ENCODE measurements around the gene FARS2.
"Not testable (repeated sequence)": the region's sequence is repeated elsewhere in the genome, so short reads cannot be mapped to it uniquely, and the experiment has no call there.

The FARS2 gene

DNA sequence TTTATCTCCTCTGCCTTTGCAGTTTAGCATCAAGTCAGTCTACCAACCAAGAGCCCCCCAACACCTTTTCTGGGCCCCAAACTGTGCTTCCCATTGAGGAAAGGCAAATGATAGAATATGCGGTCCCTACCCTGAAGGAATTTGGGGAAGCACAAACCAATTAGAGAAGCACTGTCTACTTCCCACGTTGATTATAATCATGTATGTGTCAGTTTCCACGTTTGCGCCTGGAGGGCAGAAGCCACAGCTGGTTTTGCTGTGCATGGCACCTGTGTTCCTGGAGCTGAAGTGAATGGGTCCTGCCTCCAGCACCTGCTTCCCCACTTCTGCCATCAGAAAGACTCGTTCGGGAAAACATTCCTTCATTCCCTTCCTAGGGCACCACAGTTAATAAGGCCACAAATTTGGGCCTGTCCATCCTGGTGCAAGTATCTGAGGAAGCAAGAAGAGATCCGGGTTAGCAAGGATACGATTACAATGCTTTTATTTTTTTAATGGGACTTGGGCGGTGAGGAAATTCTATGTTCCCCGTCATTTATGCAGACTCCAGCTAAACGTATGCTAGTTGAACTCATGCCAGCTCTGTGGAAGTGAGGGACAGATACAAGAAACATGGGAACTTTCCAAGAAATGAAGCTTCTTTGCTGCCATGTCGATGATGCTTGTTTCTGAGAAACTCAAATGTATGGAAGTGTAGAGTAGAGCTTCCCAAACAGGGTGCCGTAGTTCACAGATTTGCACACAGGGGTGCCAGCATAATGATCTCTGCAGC lies 411.9 kb downstream of the FARS2 start:
- no peak for DNase-seq

DNA sequence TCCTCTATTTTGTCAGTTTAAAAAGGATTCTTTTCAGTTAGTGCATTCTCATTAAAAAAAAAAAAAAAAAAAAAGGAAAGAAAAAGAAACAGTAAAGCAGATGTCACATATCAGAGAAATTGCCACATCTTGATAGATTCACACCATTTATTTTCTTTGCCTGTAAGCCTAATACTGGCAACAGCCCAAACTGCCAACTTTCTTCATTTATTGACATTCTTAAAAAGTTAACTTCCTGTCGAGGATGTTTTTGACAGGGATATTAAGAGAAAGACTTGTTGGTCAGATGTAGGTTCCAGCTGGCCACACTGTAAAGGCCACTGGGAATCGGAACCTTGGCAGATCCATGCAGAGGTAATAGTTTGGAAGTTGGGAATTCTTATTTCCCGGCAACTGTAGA lies 412.8 kb downstream of the FARS2 start:
- no peak for DNase-seq

DNA sequence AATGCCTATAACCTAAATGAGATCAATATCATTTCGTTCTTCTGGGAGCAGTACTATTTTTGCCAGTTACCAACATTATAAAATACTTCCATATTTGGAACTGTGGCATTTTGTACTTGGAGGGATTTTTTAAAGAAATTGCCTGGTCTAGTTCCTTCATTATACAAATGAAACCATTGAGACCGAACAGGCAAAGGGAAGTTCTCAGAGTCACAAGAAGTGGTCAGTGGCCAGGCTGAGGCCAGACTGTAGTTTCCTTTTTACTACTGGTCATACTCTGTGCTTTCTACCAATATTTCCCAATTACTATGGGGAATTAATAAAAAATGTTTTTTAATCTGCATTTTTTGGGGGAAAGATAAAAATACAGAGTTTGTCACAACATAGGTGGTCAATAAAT lies 413.4 kb downstream of the FARS2 start:
- DNase-seq, result no peak

GRCh38 chr6:5676701-5677100 lies 415.4 kb downstream of the FARS2 start:
- no peak for DNase-seq

- no peak for DNase-seq
These were observed 416.1 kb downstream of the FARS2 start for GRCh38 chr6:5677219-5678000.

DNA sequence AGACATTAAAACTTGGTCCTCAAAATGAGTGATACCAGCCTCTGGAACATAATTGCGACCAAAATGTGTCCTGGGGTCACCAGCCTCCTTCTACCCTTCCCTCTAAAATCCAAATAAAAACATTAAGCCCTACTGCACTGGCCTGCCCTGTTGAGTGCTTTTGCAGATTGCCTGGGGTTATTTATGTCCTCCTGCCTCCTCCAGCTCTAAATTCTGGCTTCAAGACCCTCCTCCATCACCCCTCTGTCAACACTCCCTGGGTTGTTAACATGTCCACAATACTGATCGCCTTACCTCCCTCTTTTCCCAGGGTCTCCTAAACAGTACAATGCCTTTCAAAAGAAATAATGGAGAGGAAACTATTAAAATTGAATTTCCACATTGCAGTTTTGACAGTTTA lies 418.0 kb downstream of the FARS2 start:
- no peak for DNase-seq

- no peak for DNase-seq
These were observed 418.4 kb downstream of the FARS2 start for GRCh38 chr6:5679691-5680090.

DNA sequence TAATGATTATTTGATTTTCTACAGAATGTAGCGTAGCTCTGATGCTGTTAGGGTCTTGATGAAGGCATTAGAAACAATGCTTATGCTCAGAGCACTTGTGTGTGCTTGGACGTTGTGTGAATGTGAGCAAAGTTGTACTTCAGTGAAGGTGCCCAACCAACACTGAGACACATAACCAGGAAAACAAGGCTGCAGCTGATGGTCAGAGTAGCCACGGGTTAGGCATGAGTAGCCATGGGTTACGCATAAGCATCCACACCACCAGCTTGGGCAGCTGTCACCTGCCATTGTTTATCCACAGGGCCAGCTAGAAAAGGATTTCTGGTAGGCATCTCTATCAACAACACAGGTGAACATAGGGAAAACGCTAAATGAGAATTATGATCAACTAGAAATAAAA lies 418.8 kb downstream of the FARS2 start:
- no peak for DNase-seq

- DNase-seq, result no peak
These were observed 420.2 kb downstream of the FARS2 start for GRCh38 chr6:5681480-5681879.

- no peak for DNase-seq
These were observed 421.2 kb downstream of the FARS2 start for GRCh38 chr6:5682530-5682929.

- DNase-seq, result not testable (repeated sequence)
These were observed 422.4 kb downstream of the FARS2 start for GRCh38 chr6:5683747-5684146.

DNA sequence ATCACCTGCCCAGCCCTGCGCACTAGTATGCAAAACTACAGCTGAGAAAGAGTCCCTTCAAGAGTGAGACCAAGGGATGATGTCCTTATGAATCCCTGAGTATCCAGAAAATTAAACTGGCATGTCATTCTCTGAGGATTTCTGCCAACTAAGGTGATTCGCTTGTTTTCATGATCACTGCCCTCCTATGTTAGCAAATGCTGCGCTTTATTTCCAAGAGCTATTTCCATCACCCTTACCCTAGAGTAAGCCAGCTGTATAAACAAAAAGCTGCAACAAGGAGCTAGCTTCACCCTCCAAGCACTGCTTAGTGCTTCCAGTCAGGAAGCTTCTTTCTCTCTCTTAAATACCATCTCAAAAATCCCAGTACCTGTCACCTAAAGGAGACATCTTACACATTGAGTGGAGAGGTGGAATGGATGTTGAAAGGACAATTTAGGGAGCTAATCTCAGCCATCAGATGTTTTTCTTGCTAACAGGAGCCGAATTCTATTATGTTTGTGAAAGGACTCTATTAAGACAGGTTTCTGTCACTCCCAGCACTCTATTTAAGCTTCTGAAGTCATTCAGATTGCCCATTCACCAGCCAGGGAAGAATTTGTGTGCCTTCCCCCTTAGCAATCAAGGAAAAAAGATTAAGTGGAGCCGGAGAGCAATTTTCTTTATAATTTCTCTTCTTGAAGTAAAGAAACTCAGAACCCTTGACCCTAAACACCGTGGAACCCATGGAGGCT lies 423.2 kb downstream of the FARS2 start:
- DNase-seq, result no peak

- DNase-seq, result no peak
These were observed 432.2 kb downstream of the FARS2 start for GRCh38 chr6:5693225-5694145.

DNA sequence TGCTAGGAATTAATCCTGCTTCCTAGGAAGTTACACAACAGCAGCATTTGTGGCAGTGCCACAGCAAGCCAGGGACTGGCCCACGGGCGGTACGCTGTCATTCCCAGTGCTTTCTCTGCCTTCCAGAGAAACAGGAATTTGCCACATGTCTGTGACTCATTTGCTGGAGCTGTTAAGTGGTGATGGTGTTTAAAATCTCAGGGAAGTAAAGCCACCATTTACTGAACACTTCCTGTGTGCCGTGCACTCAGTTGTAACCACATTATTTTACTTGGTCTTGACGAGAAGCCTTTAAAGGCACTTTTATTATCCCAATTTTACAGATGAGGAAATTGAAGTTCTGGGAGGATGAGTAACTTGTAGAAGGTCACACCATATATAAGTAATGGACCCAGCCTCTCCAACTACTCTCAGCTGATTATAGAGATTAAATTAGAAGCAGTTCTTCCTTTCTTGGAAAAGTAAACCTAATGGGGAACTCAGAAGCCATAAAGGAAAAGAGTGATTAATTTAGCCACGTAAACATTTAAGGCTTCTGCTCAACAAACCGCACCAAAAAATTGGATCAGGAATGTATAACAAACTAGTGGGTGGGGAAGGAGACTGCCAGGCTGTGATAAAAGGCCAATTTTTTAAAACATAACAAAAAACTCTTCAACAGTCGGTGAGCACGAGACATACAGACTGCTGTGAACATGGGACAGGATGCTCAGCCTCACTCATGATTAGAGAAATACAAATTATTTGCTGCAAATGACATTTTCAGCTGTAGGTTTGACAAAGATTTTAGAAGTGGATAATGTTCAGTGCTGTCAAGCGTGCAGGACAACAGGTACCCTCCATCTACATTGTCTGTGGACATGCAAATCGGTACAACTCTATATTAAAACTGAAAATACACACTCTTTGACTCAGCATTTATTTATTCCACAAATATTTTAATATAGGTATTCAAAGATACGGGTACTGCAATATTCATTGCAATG lies 434.2 kb downstream of the FARS2 start:
- DNase-seq, result no peak

DNA sequence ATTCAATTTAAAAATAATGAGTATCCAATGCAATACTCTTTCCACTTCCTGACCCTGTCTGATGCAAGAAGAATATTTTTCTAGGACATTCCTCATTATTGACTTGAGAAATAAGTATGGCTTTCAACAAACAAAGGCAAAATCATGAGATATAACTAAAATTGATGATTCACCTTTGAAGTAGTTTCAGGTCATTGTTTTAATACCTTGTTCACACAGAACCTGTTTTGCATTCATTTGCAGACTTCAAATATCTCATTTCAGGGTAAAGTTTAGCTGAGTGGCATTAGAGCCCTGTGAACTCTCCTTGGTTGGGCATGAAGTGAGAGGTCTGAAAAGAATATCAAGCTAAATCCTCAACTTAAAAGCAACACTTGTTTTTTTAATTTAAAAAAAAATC lies 436.2 kb downstream of the FARS2 start:
- DNase-seq, result no peak

- DNase-seq, result no peak
These were observed 437.0 kb downstream of the FARS2 start for GRCh38 chr6:5698318-5698717.

DNA sequence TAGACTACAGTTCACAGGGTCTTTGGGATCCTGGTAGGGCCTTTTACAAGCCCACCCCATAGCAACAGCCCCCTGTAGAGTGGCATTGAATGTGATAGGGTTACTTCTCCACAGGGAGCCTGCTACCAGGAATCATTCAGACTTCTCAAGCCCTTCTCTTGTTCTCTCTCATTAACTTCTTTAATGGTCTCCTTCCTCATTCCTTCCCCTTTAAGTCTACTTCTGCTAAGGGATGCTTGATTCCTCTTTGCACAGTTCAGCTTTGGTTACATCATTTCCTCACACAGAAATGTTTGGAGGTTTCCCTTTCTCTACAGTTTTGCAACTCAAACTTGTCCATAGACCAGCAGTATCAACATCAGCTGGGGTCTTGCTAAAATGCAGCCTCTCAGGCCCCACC lies 437.8 kb downstream of the FARS2 start:
- not testable (repeated sequence) for DNase-seq

DNA sequence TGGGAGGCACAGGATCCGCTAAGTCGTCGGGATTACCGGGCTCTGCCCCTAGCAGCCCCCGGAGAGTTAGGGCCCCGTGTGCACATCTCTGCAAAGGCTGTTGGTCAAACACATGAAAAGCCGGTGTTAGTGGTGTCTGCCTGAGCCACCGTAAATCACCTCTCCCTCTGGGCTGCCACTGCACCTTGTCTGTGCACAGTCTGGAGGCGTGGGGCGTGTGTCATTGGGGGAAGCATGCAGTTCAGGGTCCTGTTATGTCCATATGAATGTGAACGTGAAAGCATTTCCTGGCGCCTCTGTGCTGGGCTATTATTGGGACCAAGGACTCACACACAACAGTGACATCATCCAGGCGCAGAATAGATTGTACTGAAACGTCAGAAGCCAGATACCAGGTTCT lies 439.9 kb downstream of the FARS2 start:
- DNase-seq, result no peak

DNA sequence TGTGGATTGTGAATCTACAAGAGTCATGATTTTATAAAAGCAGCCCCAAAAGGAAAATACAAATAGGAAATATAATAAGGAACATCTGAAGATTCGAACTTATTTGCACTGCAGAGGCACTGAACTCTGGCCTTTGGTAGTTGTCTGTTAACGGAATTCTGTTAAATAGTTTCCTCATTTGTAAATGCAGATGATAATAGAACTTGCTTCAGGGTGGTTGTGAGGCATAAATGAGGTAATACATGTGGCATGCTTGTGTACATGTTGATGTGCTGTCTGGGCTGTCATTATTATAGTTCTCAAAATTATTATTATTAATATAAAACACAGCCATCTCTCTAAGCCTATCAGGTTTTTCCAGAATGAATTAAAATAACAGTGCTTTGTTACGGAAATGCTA lies 443.4 kb downstream of the FARS2 start:
- DNase-seq, result no peak

DNA sequence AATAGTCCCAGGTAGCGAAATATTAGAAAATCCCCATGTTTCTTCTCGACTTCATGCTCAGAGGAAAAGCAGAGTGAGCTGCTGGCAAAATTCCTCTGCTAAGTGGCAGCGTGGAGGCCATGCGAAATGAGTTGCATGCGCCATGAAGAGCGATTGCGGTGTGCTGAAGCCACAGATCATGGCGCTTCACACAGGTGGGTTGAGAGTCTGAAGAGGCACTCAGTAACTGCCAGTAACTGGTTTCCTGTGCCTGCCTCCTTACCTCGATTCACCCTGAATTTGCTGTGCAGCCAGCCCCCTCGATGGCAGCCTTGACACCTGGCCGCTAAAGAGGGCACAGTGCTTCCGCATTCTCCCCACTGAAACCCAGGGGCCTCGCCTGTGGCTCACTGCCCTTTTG lies 443.9 kb downstream of the FARS2 start:
- DNase-seq, result no peak
